PC-3 (cell line): ENCODE data around the gene TTLL7. TPM values are rescaled to one million over a fixed set of nuclear protein-coding genes. Genes with fewer than 3 reads are reported as not detected.

Experiments used
- ATAC-seq: fragments of 200-7000 bp; cut with Tn5 transposase; 2 replicates; pipeline ENCODE4 v1.9.1; 2020; ENCODE audit warnings: mild to moderate bottlenecking, moderate library complexity
- BruUV-seq: library from RNA; stranded (reverse); fragments of 400-500 nt; replicated peaks from 2 replicates; lab custom pipeline; 2021; lab: Mats Ljungman, UMichigan
- CTCF ChIA-PET: fragments of 300-600 bp; sonication (Branson Sonifier 250); formaldehyde crosslinking; loops from one replicate; lab custom pipeline; 2022; ENCODE audit warnings: antibody characterized with exemption; lab: Charles Lee
- POLR2A ChIA-PET: fragments of 300-600 bp; sonication (Branson Sonifier 250); formaldehyde crosslinking; loops from one replicate; lab custom pipeline; 2022; ENCODE audit warnings: antibody characterized with exemption; ENCODE audit not compliant: unreplicated experiment; lab: Charles Lee
- DNase-seq: peaks from one replicate; pipeline ENCODE4 v3.0.0-alpha.2; 2015
- H2AFZ ChIP-seq: fragments of 300-600 bp; sonication (generic); 2 replicates; pipeline ENCODE4 v1.6.0; 2016; ENCODE audit warnings: antibody characterized with exemption, low read length
- H3F3A ChIP-seq: fragments of 300-600 bp; sonication (generic); one replicate; pipeline ENCODE4 v1.6.0; 2017; ENCODE audit warnings: antibody characterized with exemption, low read length, control low read depth, mild to moderate bottlenecking; ENCODE audit not compliant: unreplicated experiment
- H3K27ac ChIP-seq: fragments of 300-600 bp; sonication (generic); 2 replicates; pipeline ENCODE4 v1.5.1; 2016; ENCODE audit warnings: mild to moderate bottlenecking, low read length
- H3K27me3 ChIP-seq: fragments of 300-600 bp; sonication (generic); 2 replicates; pipeline ENCODE4 v1.6.1; 2016; ENCODE audit warnings: low read length, mixed read lengths
- H3K36me3 ChIP-seq: fragments of 300-600 bp; sonication (generic); 2 replicates; pipeline ENCODE4 v1.6.1; 2016; ENCODE audit warnings: low read depth, mixed run types, low read length, mixed read lengths
- H3K4me1 ChIP-seq: fragments of 300-600 bp; sonication (generic); 2 replicates; pipeline ENCODE4 v1.5.1; 2016; ENCODE audit warnings: low read length; ENCODE audit not compliant: insufficient read depth
- H3K4me2 ChIP-seq: fragments of 300-600 bp; sonication (generic); 2 replicates; pipeline ENCODE4 v1.6.0; 2016; ENCODE audit warnings: low read length
- H3K4me3 ChIP-seq: fragments of 300-600 bp; sonication (generic); 2 replicates; pipeline ENCODE4 v1.5.1; 2016; ENCODE audit warnings: mild to moderate bottlenecking, low read length, mixed read lengths
- H3K79me2 ChIP-seq: fragments of 300-600 bp; sonication (generic); 2 replicates; pipeline ENCODE4 v1.6.1; 2017; ENCODE audit warnings: low read length, mixed read lengths
- H3K9ac ChIP-seq: fragments of 300-600 bp; sonication (generic); 2 replicates; pipeline ENCODE4 v1.6.0; 2016; ENCODE audit warnings: mild to moderate bottlenecking, low read length
- H3K9me2 ChIP-seq: fragments of 300-600 bp; sonication (generic); replicated peaks from 2 replicates; pipeline ENCODE4 v1.6.1; 2016; ENCODE audit warnings: mixed run types, low read length, mixed read lengths
- H3K9me3 ChIP-seq: fragments of 300-600 bp; sonication (generic); 2 replicates; pipeline ENCODE4 v1.6.1; 2016; ENCODE audit warnings: low read length, mixed read lengths
- H4K20me1 ChIP-seq: fragments of 300-600 bp; sonication (generic); 2 replicates; pipeline ENCODE4 v1.6.1; 2016; ENCODE audit warnings: low read length, mixed read lengths
- EZH2 ChIP-seq: fragments of 300-600 bp; sonication (generic); IDR thresholded peaks from one replicate; pipeline ENCODE4 v1.6.1; 2017; ENCODE audit warnings: antibody characterized with exemption, mild to moderate bottlenecking, low read length; ENCODE audit not compliant: unreplicated experiment
- EZH2phosphoT487 ChIP-seq: fragments of 300-600 bp; sonication (generic); IDR thresholded peaks from 2 replicates; pipeline ENCODE4 v1.6.1; 2018; ENCODE audit warnings: mild to moderate bottlenecking, antibody characterized with exemption, low read length, borderline replicate concordance
- intact Hi-C: fragments of 100-400 bp; cut with micrococcal nuclease; formaldehyde crosslinking; loops from 2 replicates; pipeline ENCODE4 v1.9.0; 2023
- total RNA-seq: library from RNA; depleted of rRNA; stranded (reverse); fragments of >200 nt; gene quantifications from 2 replicates; pipeline ENCODE4 v1.2.3, GENCODE V29; 2014
- TF ChIP-seq, protein P1 (sequence below): fragments of 300-600 bp; sonication (generic); conservative IDR thresholded peaks from 2 replicates; pipeline ENCODE4 v1.5.1; 2017; ENCODE audit warnings: antibody characterized with exemption, low read depth, mild to moderate bottlenecking, low read length

TTLL7 gene
- total RNA-seq, 1 experiment from 2014 or later, result 3.8 TPM

DNA sequence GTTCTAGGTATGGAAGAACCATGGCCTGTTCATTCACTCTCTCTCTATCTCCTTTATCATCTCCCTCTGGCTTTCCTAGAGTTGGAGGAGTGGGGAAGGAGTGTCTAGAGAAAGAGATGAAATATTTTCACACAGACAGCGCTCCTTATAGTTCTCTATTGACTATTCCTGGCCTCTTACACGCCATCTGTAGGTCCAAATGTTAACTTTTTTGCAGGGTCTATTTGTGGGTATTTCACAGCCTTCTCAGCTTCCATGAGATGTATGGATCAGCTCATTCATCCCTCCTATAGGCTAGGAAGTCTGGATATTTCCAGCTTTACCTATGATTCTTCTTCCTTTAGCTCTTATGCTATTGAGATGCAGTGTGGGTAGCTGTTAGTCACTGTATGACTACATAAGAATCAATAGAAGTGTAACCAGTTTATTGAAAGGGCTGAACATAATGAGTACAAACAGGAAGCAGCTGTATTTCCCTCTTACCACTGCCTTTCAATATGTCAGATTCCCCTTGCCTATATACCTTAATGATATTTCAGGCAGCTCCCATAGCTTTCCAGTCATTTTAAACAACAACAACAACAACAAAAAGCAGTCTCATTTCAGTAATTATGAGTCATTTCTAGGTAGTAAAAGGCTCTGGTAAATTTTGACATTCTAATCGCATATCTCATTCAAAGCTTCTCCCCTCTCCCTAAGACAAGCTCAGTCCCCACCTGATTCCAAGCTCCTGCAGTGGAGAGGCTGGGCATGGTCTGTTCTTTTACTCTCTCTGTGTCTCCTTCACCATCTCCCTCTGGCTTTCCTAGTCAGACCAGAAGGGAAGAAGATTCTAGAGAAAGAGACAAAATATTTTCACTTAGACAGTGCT is 149.5 kb downstream of the TTLL7 start:
- no TSS peak for BruUV-seq
- DNase-seq, result peak; percentile 41
- Histone ChIP-seq H3K9me2 (no peaks in the 10 kb centered on the region), H2AFZ (no peak overlapping the region), H3K27me3 (no peaks in the 10 kb centered on the region), H3K4me3 (no peak overlapping the region), H3F3A (no peaks in the 10 kb centered on the region), H3K9me3 (no peaks in the 10 kb centered on the region), H4K20me1 (no peaks in the 10 kb centered on the region), H3K79me2 (no peaks in the 10 kb centered on the region), H3K36me3 (no peaks in the 10 kb centered on the region), H3K4me2 (no peak overlapping the region), H3K4me1 (no peaks in the 10 kb centered on the region), H3K27ac (no peak overlapping the region), H3K9ac (no peak overlapping the region)
- intact Hi-C loops, result no loop called here
- POLR2A ChIA-PET, result no interaction called here
- ATAC-seq, result peak; percentile 71
- TF ChIP-seq EZH2phosphoT487, result no peak
- TF ChIP-seq, protein P1, sequence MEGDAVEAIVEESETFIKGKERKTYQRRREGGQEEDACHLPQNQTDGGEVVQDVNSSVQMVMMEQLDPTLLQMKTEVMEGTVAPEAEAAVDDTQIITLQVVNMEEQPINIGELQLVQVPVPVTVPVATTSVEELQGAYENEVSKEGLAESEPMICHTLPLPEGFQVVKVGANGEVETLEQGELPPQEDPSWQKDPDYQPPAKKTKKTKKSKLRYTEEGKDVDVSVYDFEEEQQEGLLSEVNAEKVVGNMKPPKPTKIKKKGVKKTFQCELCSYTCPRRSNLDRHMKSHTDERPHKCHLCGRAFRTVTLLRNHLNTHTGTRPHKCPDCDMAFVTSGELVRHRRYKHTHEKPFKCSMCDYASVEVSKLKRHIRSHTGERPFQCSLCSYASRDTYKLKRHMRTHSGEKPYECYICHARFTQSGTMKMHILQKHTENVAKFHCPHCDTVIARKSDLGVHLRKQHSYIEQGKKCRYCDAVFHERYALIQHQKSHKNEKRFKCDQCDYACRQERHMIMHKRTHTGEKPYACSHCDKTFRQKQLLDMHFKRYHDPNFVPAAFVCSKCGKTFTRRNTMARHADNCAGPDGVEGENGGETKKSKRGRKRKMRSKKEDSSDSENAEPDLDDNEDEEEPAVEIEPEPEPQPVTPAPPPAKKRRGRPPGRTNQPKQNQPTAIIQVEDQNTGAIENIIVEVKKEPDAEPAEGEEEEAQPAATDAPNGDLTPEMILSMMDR, result no peak
- no peak for TF ChIP-seq EZH2
- CTCF ChIA-PET, result no interaction called here

- TF ChIP-seq EZH2 (no peak), EZH2phosphoT487 (no peak)
- TF ChIP-seq, protein P1, result no peak
- no TSS peak for BruUV-seq
- Histone ChIP-seq H3K9me2 (no peaks in the 10 kb centered on the region), H4K20me1 (no peaks in the 10 kb centered on the region), H3K79me2 (no peaks in the 10 kb centered on the region), H2AFZ (no peak overlapping the region), H3K9ac (no peak overlapping the region), H3K4me3 (no peak overlapping the region), H3K27ac (no peak overlapping the region), H3K27me3 (no peaks in the 10 kb centered on the region), H3K4me2 (no peak overlapping the region), H3K36me3 (no peaks in the 10 kb centered on the region), H3K4me1 (no peaks in the 10 kb centered on the region), H3F3A (no peaks in the 10 kb centered on the region), H3K9me3 (no peaks in the 10 kb centered on the region)
- DNase-seq (no peak), ATAC-seq (no peak)
- ChIA-PET CTCF (no interaction called here), POLR2A (no interaction called here)
- intact Hi-C loops, result no loop called here
Measured at GRCh38 chr1:83846138-83846537, 152.8 kb downstream of the TTLL7 start.

GRCh38 chr1:83845437-83846071 is 153.4 kb downstream of the TTLL7 start:
- DNase-seq (no peak), ATAC-seq (no peak)
- TF ChIP-seq, protein P1, result no peak
- TF ChIP-seq EZH2 (no peak), EZH2phosphoT487 (no peak)
- H4K20me1 ChIP-seq, result no peaks in the 10 kb centered on the region
- H3K9me3 ChIP-seq, result no peaks in the 10 kb centered on the region
- no peak overlapping the region for H3K9ac ChIP-seq
- H3F3A ChIP-seq, result no peaks in the 10 kb centered on the region
- no peaks in the 10 kb centered on the region for H3K36me3 ChIP-seq
- no peak overlapping the region for H3K27ac ChIP-seq
- H3K4me1 ChIP-seq, result no peaks in the 10 kb centered on the region
- CTCF ChIA-PET, result no interaction called here
- H2AFZ ChIP-seq, result no peak overlapping the region
- no peak overlapping the region for H3K4me3 ChIP-seq
- POLR2A ChIA-PET, result no interaction called here
- no peak overlapping the region for H3K4me2 ChIP-seq
- intact Hi-C loops, result no loop called here
- no peaks in the 10 kb centered on the region for H3K27me3 ChIP-seq
- no TSS peak for BruUV-seq
- no peaks in the 10 kb centered on the region for H3K9me2 ChIP-seq
- H3K79me2 ChIP-seq, result no peaks in the 10 kb centered on the region
